Measurements from ENCODE around the gene SLC22A6.

The SLC22A6 gene

GRCh38 chr11:62931499-62932278 lies 53.1 kb downstream of the SLC22A6 start:
- DNase-seq (ENCODE audit: low read depth) = no peak

- no peak for DNase-seq (ENCODE audit: low read depth)
Observed at GRCh38 chr11:62930666-62931065, 54.1 kb downstream of the SLC22A6 start.

GRCh38 chr11:62930157-62930556 lies 54.6 kb downstream of the SLC22A6 start:
- no peak for DNase-seq (ENCODE audit: low read depth)

GRCh38 chr11:62928011-62928410 lies 56.8 kb downstream of the SLC22A6 start:
- no peak for DNase-seq (ENCODE audit: low read depth)

GRCh38 chr11:62926680-62927455 lies 57.9 kb downstream of the SLC22A6 start:
- DNase-seq (ENCODE audit: low read depth) = no peak
